WTC11 (cell line): Measurements from ENCODE around the gene TNIK. TPM values are rescaled to one million over a fixed set of nuclear protein-coding genes. Genes with fewer than 3 reads are reported as not detected.

ENCODE experiments used
- ATAC-seq: fragments of 200-7000 bp; cut with Tn5 transposase; 2 replicates; pipeline ENCODE4 v1.10.0; 2021; ENCODE audit warnings: mild to moderate bottlenecking, moderate library complexity
- CTCF ChIA-PET: fragments of 300-600 bp; sonication (Branson Sonifier 250); formaldehyde crosslinking; loops from one replicate; lab custom pipeline; 2021; ENCODE audit warnings: antibody characterized with exemption; lab: Charles Lee
- POLR2A ChIA-PET: fragments of 350-600 bp; sonication (Branson Sonifier 250); formaldehyde crosslinking; loops from one replicate; lab custom pipeline; 2021; ENCODE audit warnings: antibody characterized with exemption; lab: Charles Lee
- DNase-seq: peaks from one replicate; pipeline ENCODE4 v3.0.0; 2021; ENCODE audit warnings: low spot score
- H3K27ac Mint-ChIP-seq: 2 replicates; pipeline ENCODE4 v1.8.0; 2021; ENCODE audit warnings: mixed read lengths
- H3K27me3 Mint-ChIP-seq: 2 replicates; pipeline ENCODE4 v1.8.0; 2021; ENCODE audit warnings: low read depth, mild to moderate bottlenecking, moderate library complexity, mixed read lengths
- H3K36me3 Mint-ChIP-seq: 2 replicates; pipeline ENCODE4 v1.8.0; 2021; ENCODE audit warnings: mixed read lengths
- H3K4me1 Mint-ChIP-seq: 2 replicates; pipeline ENCODE4 v1.8.0; 2022; ENCODE audit warnings: mixed read lengths
- H3K4me3 Mint-ChIP-seq: 2 replicates; pipeline ENCODE4 v1.8.0; 2021; ENCODE audit warnings: mild to moderate bottlenecking, moderate library complexity, mixed read lengths
- H3K9me3 Mint-ChIP-seq: 2 replicates; pipeline ENCODE4 v1.8.0; 2021; ENCODE audit warnings: mixed read lengths
- AR ChIP-seq: fragments of 250-450 bp; sonication (Bioruptor Pico); IDR thresholded peaks from 2 replicates; pipeline ENCODE4 v1.9.0; 2021; ENCODE audit warnings: mild to moderate bottlenecking
- ATF2 ChIP-seq: sonication (generic); formaldehyde crosslinking; IDR thresholded peaks from 2 replicates; pipeline ENCODE4 v1.8.1; 2022; ENCODE audit warnings: low read depth, missing genetic modification reagents, borderline replicate concordance
- E2F1 ChIP-seq: sonication (generic); formaldehyde crosslinking; IDR thresholded peaks from 2 replicates; pipeline ENCODE4 v1.8.0; 2022; ENCODE audit warnings: mild to moderate bottlenecking, missing genetic modification reagents
- E2F4 ChIP-seq: sonication (generic); formaldehyde crosslinking; IDR thresholded peaks from 2 replicates; pipeline ENCODE4 v1.8.1; 2022; ENCODE audit warnings: low read depth, mild to moderate bottlenecking, moderate library complexity, missing genetic modification reagents, borderline replicate concordance
- FOXP1 ChIP-seq: sonication (generic); formaldehyde crosslinking; IDR thresholded peaks from 2 replicates; pipeline ENCODE4 v1.8.0; 2022; ENCODE audit warnings: missing genetic modification reagents, mild to moderate bottlenecking, moderate library complexity, borderline replicate concordance
- GRHL2 ChIP-seq: fragments of 250-450 bp; sonication (Bioruptor Pico); IDR thresholded peaks from 2 replicates; pipeline ENCODE4 v1.8.0; 2022; ENCODE audit warnings: mild to moderate bottlenecking, moderate library complexity; ENCODE audit not compliant: insufficient replicate concordance, severe bottlenecking
- JUN ChIP-seq: sonication (generic); formaldehyde crosslinking; IDR thresholded peaks from 2 replicates; pipeline ENCODE4 v1.8.0; 2023; ENCODE audit warnings: mild to moderate bottlenecking, missing genetic modification reagents
- NFATC4 ChIP-seq: fragments of 250-450 bp; sonication (Bioruptor Pico); IDR thresholded peaks from 2 replicates; pipeline ENCODE4 v1.9.0; 2021; ENCODE audit warnings: mild to moderate bottlenecking
- NR2C2 ChIP-seq: sonication (generic); formaldehyde crosslinking; IDR thresholded peaks from 2 replicates; pipeline ENCODE4 v1.8.0; 2022; ENCODE audit warnings: mild to moderate bottlenecking, missing genetic modification reagents
- NR3C1 ChIP-seq: sonication (generic); formaldehyde crosslinking; conservative IDR thresholded peaks from 2 replicates; pipeline ENCODE4 v1.8.1; 2023; ENCODE audit warnings: low read depth, mild to moderate bottlenecking, missing genetic modification reagents
- PRDM15 ChIP-seq: sonication (generic); formaldehyde crosslinking; IDR thresholded peaks from 2 replicates; pipeline ENCODE4 v1.8.0; 2022; ENCODE audit warnings: missing genetic modification reagents
- RELA ChIP-seq: sonication (generic); formaldehyde crosslinking; IDR thresholded peaks from 2 replicates; pipeline ENCODE4 v1.8.1; 2022; ENCODE audit warnings: missing genetic modification reagents, mild to moderate bottlenecking, borderline replicate concordance
- SMAD3 ChIP-seq: sonication (generic); formaldehyde crosslinking; IDR thresholded peaks from 2 replicates; pipeline ENCODE4 v1.8.0; 2022; ENCODE audit warnings: missing genetic modification reagents, mild to moderate bottlenecking, borderline replicate concordance
- TCF7 ChIP-seq: sonication (generic); formaldehyde crosslinking; IDR thresholded peaks from 2 replicates; pipeline ENCODE4 v1.8.0; 2022; ENCODE audit warnings: mild to moderate bottlenecking, low read depth, missing genetic modification reagents, moderate library complexity
- TEAD1 ChIP-seq: sonication (generic); formaldehyde crosslinking; IDR thresholded peaks from 2 replicates; pipeline ENCODE4 v1.8.0; 2022; ENCODE audit warnings: mild to moderate bottlenecking, missing genetic modification reagents
- TP53 ChIP-seq: sonication (generic); formaldehyde crosslinking; IDR thresholded peaks from 2 replicates; pipeline ENCODE4 v1.8.1; 2023; ENCODE audit warnings: mild to moderate bottlenecking, missing genetic modification reagents
- ZNF121 ChIP-seq: sonication (generic); formaldehyde crosslinking; IDR thresholded peaks from 2 replicates; pipeline ENCODE4 v1.8.0; 2023; ENCODE audit warnings: missing genetic modification reagents
- ZNF138 ChIP-seq: sonication (generic); formaldehyde crosslinking; conservative IDR thresholded peaks from 2 replicates; pipeline ENCODE4 v1.8.1; 2022; ENCODE audit warnings: mild to moderate bottlenecking, moderate library complexity, missing genetic modification reagents
- ZNF263 ChIP-seq: sonication (generic); formaldehyde crosslinking; IDR thresholded peaks from 2 replicates; pipeline ENCODE4 v1.8.1; 2022; ENCODE audit warnings: low read depth, mild to moderate bottlenecking, moderate library complexity, missing genetic modification reagents
- ZNF423 ChIP-seq: fragments of 250-450 bp; sonication (Bioruptor Pico); IDR thresholded peaks from 2 replicates; pipeline ENCODE4 v2.1.2; 2022; ENCODE audit warnings: mild to moderate bottlenecking, moderate library complexity
- total RNA-seq: library from RNA; stranded (reverse); gene quantifications from 3 replicates; pipeline ENCODE4 v1.2.3, GENCODE V29; 2021
- TF ChIP-seq, protein P1 (sequence below): sonication (generic); formaldehyde crosslinking; IDR thresholded peaks from 2 replicates; pipeline ENCODE4 v1.8.0; 2022; ENCODE audit warnings: mild to moderate bottlenecking, missing genetic modification reagents

TNIK gene
- total RNA-seq, 1 experiment from 2014 or later, result 50.3 TPM

DNA sequence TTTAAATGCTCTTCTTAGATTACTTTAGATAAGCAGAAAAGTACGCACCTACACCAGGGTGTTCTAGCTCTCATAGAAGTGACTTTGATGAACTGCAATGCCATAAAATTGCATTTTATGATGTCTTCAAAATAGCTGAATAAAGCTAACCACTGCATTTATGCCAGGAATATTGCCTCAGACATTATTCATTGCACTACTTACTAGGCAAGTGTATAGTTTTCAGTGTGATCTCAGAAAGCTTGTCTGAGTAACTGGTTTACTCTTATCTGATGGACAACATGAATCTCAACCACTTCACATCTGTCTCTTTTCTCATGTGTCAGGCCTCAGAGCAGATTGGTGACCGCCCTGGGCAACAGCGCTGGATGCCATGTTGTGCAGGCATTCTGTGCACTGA is 314.4 kb downstream of the TNIK start:
- Mint-ChIP-seq H3K4me3 (no peak overlapping the region), H3K4me1 (no peaks in the 10 kb centered on the region), H3K36me3 (peaks cover 9% of the 10 kb centered on the region), H3K9me3 (no peaks in the 10 kb centered on the region), H3K27me3 (no peaks in the 10 kb centered on the region; the same call in 1 of the 2 replicates), H3K27ac (no peak overlapping the region)
- TF ChIP-seq PRDM15 (CRISPR knock-in tag) (no peak), TEAD1 (no peak), FOXP1 (no peak), GRHL2 (CRISPR knock-in tag) (no peak), ZNF423 (CRISPR knock-in tag) (no peak), TCF7 (CRISPR knock-in tag) (no peak)
- TF ChIP-seq, protein P1, sequence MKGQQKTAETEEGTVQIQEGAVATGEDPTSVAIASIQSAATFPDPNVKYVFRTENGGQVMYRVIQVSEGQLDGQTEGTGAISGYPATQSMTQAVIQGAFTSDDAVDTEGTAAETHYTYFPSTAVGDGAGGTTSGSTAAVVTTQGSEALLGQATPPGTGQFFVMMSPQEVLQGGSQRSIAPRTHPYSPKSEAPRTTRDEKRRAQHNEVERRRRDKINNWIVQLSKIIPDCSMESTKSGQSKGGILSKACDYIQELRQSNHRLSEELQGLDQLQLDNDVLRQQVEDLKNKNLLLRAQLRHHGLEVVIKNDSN (CRISPR knock-in tag), result no peak
- POLR2A ChIA-PET, result no interaction called here
- DNase-seq (no peak), ATAC-seq (no peak)
- CTCF ChIA-PET, result interaction anchor here (0.7 kb wide), 3 partner anchors 34 to 184 kb away, joined by 3 to 9 read pairs (median 3); no protein-coding TSS in a partner anchor

DNA sequence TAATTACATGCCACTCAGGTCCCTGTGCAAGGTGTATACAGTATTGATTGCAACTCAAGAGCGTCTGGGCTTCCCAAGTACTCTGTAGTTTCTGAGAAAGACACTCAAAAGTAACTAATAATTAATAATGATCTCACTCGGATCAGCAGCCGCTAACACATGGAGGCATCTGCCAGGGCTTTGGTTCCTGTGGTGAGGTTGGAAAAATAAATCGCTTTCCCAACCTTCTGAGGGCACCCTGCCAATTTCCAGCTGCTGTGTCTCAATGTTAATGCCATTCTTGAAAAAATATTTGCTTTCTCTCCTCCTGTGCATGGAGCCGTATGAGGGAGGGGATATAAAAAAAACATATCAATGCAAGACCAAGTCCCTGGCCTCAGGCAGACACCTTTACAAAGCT is 317.2 kb downstream of the TNIK start:
- Mint-ChIP-seq H3K9me3 (no peaks in the 10 kb centered on the region), H3K36me3 (peaks cover 16% of the 10 kb centered on the region), H3K27ac (no peak overlapping the region), H3K27me3 (no peaks in the 10 kb centered on the region), H3K4me1 (no peaks in the 10 kb centered on the region), H3K4me3 (no peak overlapping the region)
- ATAC-seq, result no peak
- no peak for DNase-seq
- ChIA-PET CTCF (no interaction called here), POLR2A (no interaction called here)
- TF ChIP-seq ZNF121 (no peak), ZNF138 (no peak), JUN (CRISPR knock-in tag) (no peak), E2F1 (CRISPR knock-in tag) (no peak), TP53 (no peak), AR (CRISPR knock-in tag) (no peak), SMAD3 (CRISPR knock-in tag) (no peak), ZNF263 (CRISPR knock-in tag) (no peak), ATF2 (CRISPR knock-in tag) (no peak), NFATC4 (CRISPR knock-in tag) (no peak), NR3C1 (CRISPR knock-in tag) (no peak), E2F4 (CRISPR knock-in tag) (no peak), NR2C2 (CRISPR knock-in tag) (no peak), RELA (CRISPR knock-in tag) (no peak)
